Measurements from ENCODE around the gene ZFP90. TPM values are rescaled to one million over a fixed set of nuclear protein-coding genes. Genes with fewer than 3 reads are reported as not detected.

The ZFP90 gene
- total RNA-seq, 2 donors from 2014 or later: 20.7 to 21.3 TPM

Other genes starting within 250 kb of the ZFP90 start
- gene SLC7A6OS, start 228.3 kb upstream of the ZFP90 start, total RNA-seq: 10 to 100 TPM; 35.3 to 36.0 TPM
- gene PRMT7, start 228.3 kb upstream of the ZFP90 start, total RNA-seq: 10 to 100 TPM; 55.2 to 59.4 TPM
- under 1 TPM; 0.70 to 0.99 TPM for gene SMPD3, start 90.8 kb upstream of the ZFP90 start, total RNA-seq
- gene CDH3, start 106.0 kb downstream of the ZFP90 start, total RNA-seq: under 1 TPM; 0.37 to 0.42 TPM
- under 1 TPM; 0.44 to 0.47 TPM for gene CDH1, start 198.0 kb downstream of the ZFP90 start, total RNA-seq

All from T-helper 17 cell (primary cell).